Measurements from ENCODE around the gene NBPF12. TPM values are rescaled to one million over a fixed set of nuclear protein-coding genes. Genes with fewer than 3 reads are reported as not detected.
A peak's percentile ranks its signal among the peaks of the same experiment; 100 is the strongest.
"Not testable (repeated sequence)": the region's sequence is repeated elsewhere in the genome, so short reads cannot be mapped to it uniquely, and the experiment has no call there.

Gene NBPF12
- total RNA-seq, 6 experiments from 2014 or later, result 3.1 to 4.3 (median 3.4) TPM

DNA sequence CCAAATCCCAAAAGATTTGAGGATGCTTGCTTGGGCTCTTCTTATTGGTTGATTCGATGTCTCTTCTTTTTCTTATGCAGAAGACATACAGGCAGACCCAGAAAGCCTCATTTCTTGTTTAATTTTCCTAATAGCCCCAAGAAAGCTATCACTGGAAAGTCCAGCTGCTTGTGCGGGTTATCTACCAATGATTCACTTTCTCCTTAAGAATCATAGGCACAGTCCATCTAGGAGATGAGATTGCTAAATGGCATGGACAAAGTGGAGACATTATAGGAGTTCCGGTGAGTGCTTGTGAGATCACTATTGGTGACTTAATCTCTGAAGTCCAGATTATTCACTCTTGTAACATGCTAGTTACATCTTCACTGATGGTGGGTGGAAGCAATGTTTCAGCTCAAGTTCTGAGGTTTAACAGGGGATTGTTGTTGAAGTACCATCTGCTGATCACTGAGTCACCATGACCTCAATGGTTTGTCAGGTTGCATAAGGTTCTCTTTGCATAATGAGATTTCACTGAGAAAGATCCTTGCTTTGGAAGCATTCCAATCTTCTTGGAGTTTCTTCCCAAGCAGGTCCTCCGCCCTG is 92.0 kb downstream of the NBPF12 start:
- not testable (repeated sequence) for H3K4me3 Mint-ChIP-seq; H3K36me3 Mint-ChIP-seq (ENCODE audit: low read depth); H3K9me3 Mint-ChIP-seq; H3K4me1 Mint-ChIP-seq (ENCODE audit: low read depth); H3K27me3 Mint-ChIP-seq (ENCODE audit: insufficient read depth); H3K27ac Mint-ChIP-seq
- peak; percentile 22 for DNase-seq

- H3K27ac Mint-ChIP-seq, result no peak overlapping the region
- no peaks in the 10 kb centered on the region for H3K36me3 Mint-ChIP-seq (ENCODE audit: low read depth)
- no peaks in the 10 kb centered on the region for H3K9me3 Mint-ChIP-seq
- no peak for DNase-seq
- TF ChIP-seq, protein P1, sequence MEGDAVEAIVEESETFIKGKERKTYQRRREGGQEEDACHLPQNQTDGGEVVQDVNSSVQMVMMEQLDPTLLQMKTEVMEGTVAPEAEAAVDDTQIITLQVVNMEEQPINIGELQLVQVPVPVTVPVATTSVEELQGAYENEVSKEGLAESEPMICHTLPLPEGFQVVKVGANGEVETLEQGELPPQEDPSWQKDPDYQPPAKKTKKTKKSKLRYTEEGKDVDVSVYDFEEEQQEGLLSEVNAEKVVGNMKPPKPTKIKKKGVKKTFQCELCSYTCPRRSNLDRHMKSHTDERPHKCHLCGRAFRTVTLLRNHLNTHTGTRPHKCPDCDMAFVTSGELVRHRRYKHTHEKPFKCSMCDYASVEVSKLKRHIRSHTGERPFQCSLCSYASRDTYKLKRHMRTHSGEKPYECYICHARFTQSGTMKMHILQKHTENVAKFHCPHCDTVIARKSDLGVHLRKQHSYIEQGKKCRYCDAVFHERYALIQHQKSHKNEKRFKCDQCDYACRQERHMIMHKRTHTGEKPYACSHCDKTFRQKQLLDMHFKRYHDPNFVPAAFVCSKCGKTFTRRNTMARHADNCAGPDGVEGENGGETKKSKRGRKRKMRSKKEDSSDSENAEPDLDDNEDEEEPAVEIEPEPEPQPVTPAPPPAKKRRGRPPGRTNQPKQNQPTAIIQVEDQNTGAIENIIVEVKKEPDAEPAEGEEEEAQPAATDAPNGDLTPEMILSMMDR (IDR thresholded peaks at IDR 0.05), result no peak
- H3K4me1 Mint-ChIP-seq (ENCODE audit: low read depth), result no peaks in the 10 kb centered on the region
- H3K4me3 Mint-ChIP-seq, result no peak overlapping the region
- peaks cover 7% of the 10 kb centered on the region; the same call in 1 of the 2 replicates for H3K27me3 Mint-ChIP-seq (ENCODE audit: insufficient read depth)
Observed at GRCh38 chr1:147039916-147040315, 101.8 kb downstream of the NBPF12 start.

DNA sequence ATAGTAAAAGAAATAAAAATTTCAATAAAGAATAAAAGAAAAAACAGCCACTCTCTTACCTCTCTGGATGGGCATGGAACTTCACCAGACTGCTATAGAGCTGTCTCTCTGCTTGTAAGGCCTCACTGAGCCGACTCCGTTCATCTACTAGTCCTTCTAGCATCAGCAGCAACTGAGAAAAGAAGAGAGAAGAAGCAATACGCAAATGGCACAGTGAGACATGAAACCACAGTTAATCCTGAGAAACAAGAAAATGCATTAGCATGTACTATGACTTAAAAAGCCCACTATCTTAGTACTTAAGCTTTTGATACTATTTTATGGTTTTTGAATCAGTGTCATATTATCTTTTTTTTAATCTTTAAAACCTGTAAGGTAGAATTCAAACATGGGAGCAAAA is 104.8 kb downstream of the NBPF12 start:
- not testable (repeated sequence) for H3K36me3 Mint-ChIP-seq (ENCODE audit: low read depth); H3K9me3 Mint-ChIP-seq; H3K4me3 Mint-ChIP-seq; H3K27ac Mint-ChIP-seq; H3K27me3 Mint-ChIP-seq (ENCODE audit: insufficient read depth); H3K4me1 Mint-ChIP-seq (ENCODE audit: low read depth); DNase-seq

GRCh38 chr1:147044511-147044910 is 106.4 kb downstream of the NBPF12 start:
- not testable (repeated sequence) for H3K4me1 Mint-ChIP-seq (ENCODE audit: low read depth); H3K4me3 Mint-ChIP-seq; H3K36me3 Mint-ChIP-seq (ENCODE audit: low read depth); H3K27ac Mint-ChIP-seq; H3K27me3 Mint-ChIP-seq (ENCODE audit: insufficient read depth); DNase-seq; H3K9me3 Mint-ChIP-seq

Other genes with a start within 250 kb of the NBPF12 start
- gene PRKAB2, start 234.1 kb downstream of the NBPF12 start, total RNA-seq (2021; fragmentation: NEBNext Ultra II Directional; extraction: Animal tissue kit (Norgen Biotek cat#: 25700)), result 10 to 100 TPM in 5 of 6 experiments, 1 to 10 TPM in 1; 8.7 to 13.2 (median 11.5) TPM